ENCODE measurements around the gene RPRD1A. TPM values are rescaled to one million over a fixed set of nuclear protein-coding genes. Genes with fewer than 3 reads are reported as not detected.
"Not testable (repeated sequence)": the region's sequence is repeated elsewhere in the genome, so short reads cannot be mapped to it uniquely, and the experiment has no call there.

RPRD1A gene
- total and polyA plus RNA-seq, 2 of the 4 experiments (the other 2 are of a cell fraction): 23.3 to 27.2 TPM

DNA sequence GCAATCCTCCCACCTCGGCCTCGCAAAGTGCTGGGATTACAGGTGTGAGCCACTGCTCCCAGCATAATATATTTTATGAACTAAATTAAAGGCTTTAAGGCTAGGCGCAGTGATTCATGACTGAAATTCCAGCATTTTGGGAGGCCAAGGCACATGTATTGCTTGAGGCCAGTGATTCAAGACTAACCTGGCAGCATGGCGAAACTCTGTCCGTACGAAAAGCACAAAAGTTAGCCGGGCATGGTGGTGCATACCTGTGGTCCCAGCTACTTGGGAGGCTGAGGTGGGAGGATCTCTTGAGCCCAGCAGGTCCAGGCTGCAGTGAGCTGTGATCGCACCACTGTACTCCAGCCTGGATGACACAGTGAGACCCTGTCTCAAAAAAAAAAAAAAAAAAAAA is 5.0 kb upstream of the RPRD1A start:
- BruUV-seq (replicated peaks); H4K8ac ChIP-seq (ENCODE audit: low read depth in 2 of 2, low read length in 2 of 2); H3K56ac ChIP-seq (ENCODE audit: extremely low read depth, insufficient read depth, low read length); H3K9me1 ChIP-seq (ENCODE audit: insufficient read depth, low read length); in situ Hi-C loops (cut with MboI; ENCODE audit: low sequenced_read_pairs); H3K4me1 ChIP-seq (ENCODE audit: control insufficient read depth, insufficient read depth, low read length); H4K5ac ChIP-seq (ENCODE audit: low read depth, low read length); H3K18ac ChIP-seq (ENCODE audit: low read depth, low read length); H2BK120ac ChIP-seq (ENCODE audit: low read depth, low read length); dilution Hi-C loops (cut with HindIII; ENCODE audit: low sequenced_read_pairs, unreplicated experiment); H3K14ac ChIP-seq (replicated peaks; ENCODE audit: low read depth, low read length); H2BK5ac ChIP-seq (ENCODE audit: low read depth, low read length, poor library complexity, severe bottlenecking); H3K79me1 ChIP-seq (ENCODE audit: low read depth in 1 of 2, low read length in 2 of 2); CTCF ChIA-PET; H4K91ac ChIP-seq (ENCODE audit: insufficient read depth, low read depth, low read length); H3K9ac ChIP-seq (ENCODE audit: low read depth, low read length); POLR2A ChIA-PET (ENCODE audit: unreplicated experiment); ATAC-seq (ENCODE audit: low read depth); H3K4me3 ChIP-seq (ENCODE audit: insufficient read depth, low read depth, low read length); H4K20me1 ChIP-seq (ENCODE audit: insufficient read depth, low read length); H2AK9ac ChIP-seq (replicated peaks; ENCODE audit: low read depth, low read length, poor library complexity); H3K23ac ChIP-seq (ENCODE audit: low read depth, low read length); H2BK20ac ChIP-seq (ENCODE audit: low read depth, low read length); H2AFZ ChIP-seq (replicated peaks; ENCODE audit: low read length, poor library complexity); H3K4ac ChIP-seq (ENCODE audit: low read depth, low read length); intact Hi-C loops (cut with micrococcal nuclease); H2BK15ac ChIP-seq (ENCODE audit: low read depth, low read length); H3K27ac ChIP-seq (ENCODE audit: insufficient read depth, low read length); H3K4me2 ChIP-seq (ENCODE audit: low read depth, low read length); H3K36me3 ChIP-seq (ENCODE audit: control insufficient read depth, insufficient read depth, low read length); H3K9me3 ChIP-seq (ENCODE audit: control insufficient read depth, insufficient read depth, low read length); H2AK5ac ChIP-seq (ENCODE audit: low read depth, low read length); DNase-seq; H3K27me3 ChIP-seq (ENCODE audit: control insufficient read depth, insufficient read depth, low read length): not testable (repeated sequence)
- 97% methylated on average over 5 of the region's 8 CpGs; no CpG with 5 or more reads in 1 of the 2 experiments for WGBS, 2 experiments (ENCODE audit: extremely low coverage in 2 of 2, insufficient read length in 1 of 2)

Data from IMR-90 (cell line).